Subcutaneous adipose tissue (tissue), 4 donors: ENCODE measurements around the gene LPXN. TPM values are rescaled to one million over a fixed set of nuclear protein-coding genes. Genes with fewer than 3 reads are reported as not detected.

Source experiments
- CTCF ChIP-seq: fragments of 450-650 bp; IDR thresholded peaks from one replicate; pipeline ENCODE4 v1.5.1; 2016; ENCODE audit warnings: low read depth, mild to moderate bottlenecking, control low read depth, antibody characterized with exemption, moderate library complexity
- total RNA-seq, 4 donors: library from RNA; depleted of rRNA; stranded (reverse); fragments of >200 nt; gene quantifications; one replicate each; pipeline ENCODE4 v1.1.0, GENCODE V29; 2016

Gene LPXN
- total RNA-seq = 10 to 100 TPM in 2 of 4 donors, 1 to 10 TPM in 2; 7.9 to 75.5 (median 14.2) TPM

GRCh38 chr11:58575377-58576020 lies at the start of gene LPXN:
TSS of gene LPXN (minus strand) at chr11:58575856. CDS start at chr11:58575772, 84 bp downstream.
- TF ChIP-seq CTCF = no peak

- TF ChIP-seq CTCF = no peak
Observed at GRCh38 chr11:58625086-58625485, 49.4 kb upstream of the LPXN start.

GRCh38 chr11:58622344-58622743 lies 46.7 kb upstream of the LPXN start, which contains the start of gene CNTF:
TSS of gene CNTF (plus strand) at chr11:58622665. CDS start at chr11:58622753, 88 bp downstream.
- no peak for TF ChIP-seq CTCF

DNA sequence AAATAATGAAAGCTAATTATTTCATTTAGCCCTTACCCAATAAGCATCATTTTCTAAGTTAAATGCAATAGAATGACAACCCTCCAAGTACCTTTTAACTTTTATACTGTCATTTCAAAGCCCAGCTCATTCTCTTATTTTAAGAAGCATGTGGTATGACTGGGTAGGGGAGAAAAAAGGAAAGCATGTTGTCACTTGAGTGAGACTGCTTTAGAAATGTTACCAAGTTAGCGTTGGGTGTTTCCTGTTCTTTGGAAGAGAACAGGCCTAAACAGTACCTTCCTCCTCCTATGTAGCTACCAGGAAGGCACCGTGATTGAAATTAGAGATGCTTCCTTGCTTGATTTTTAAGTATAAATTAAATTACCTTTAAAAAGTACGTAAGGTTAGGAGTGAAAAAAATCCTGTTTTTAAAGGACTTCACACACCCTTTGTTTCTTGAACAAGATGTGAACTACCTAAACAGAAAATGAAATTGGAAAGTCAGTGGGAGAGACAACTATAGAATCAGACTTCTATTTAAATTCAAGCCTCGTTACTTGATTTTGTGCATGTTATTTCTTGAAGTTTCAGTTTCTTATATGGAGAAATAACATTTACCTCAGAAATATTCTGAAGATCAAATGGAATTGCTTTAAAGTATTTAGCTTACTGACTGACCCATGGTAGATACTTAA lies 46.1 kb upstream of the LPXN start:
- TF ChIP-seq CTCF = no peak

- TF ChIP-seq CTCF = no peak
Observed at GRCh38 chr11:58617976-58618557, 42.4 kb upstream of the LPXN start.

DNA sequence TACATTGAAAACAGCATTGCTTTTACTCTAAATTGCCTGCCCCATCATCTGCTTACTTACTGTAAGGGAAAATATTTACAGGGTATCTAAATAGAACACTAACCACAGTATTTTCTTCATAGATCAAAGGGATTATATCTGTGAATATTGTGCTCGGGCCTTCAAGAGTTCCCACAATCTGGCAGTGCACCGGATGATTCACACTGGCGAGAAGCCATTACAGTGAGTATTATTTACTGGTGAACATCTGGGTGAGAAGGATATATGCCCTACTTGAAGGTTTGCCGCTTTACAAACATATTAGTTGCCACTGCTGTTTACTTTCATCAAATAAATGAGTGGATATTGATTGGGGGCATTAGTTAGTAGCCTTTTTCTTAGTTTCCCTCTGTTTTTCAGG lies 40.9 kb upstream of the LPXN start:
- no peak for TF ChIP-seq CTCF

- TF ChIP-seq CTCF = no peak
Observed at GRCh38 chr11:58615559-58615958, 39.9 kb upstream of the LPXN start.
